Left colon (tissue), 2 donors: ENCODE results near the gene ACTR1B. TPM values are rescaled to one million over a fixed set of nuclear protein-coding genes. Genes with fewer than 3 reads are reported as not detected.
"Not testable (repeated sequence)": the region's sequence is repeated elsewhere in the genome, so short reads cannot be mapped to it uniquely, and the experiment has no call there.

Source experiments
- ATAC-seq: fragments of 200-7000 bp; cut with Tn5 transposase; one replicate; pipeline ENCODE4 v1.9.1; 2020; ENCODE audit warnings: mild to moderate bottlenecking, moderate library complexity
- DNase-seq, 2 donors: peaks; one replicate each; pipeline ENCODE4 v3.0.0-alpha.2; 2020
- intact Hi-C, 2 donors: fragments of 100-400 bp; cut with DNase I in 1 of 2; cut with micrococcal nuclease in 1 of 2; formaldehyde crosslinking; loops; one replicate each; pipeline versions ENCODE4 v1.11.2 to v1.14.0; 2022; cut with DNase I, micrococcal nuclease
- long read RNA-seq: library from polyadenylated mRNA; unstranded; transcript quantifications from one replicate; pipeline ENCODE4 v2.0.0, GENCODE V29; 2021
- total RNA-seq, 2 donors: library from RNA; stranded (reverse); fragmentation: NEBNext Ultra II Directional; extraction: Animal tissue kit (Norgen Biotek cat#: 25700); gene quantifications; one replicate each; pipeline ENCODE4 v1.2.1, GENCODE V29; 2021
- donor health status: DM: no; HTN: no; CAD: no.
- donor health status: DM: yes; HTN: yes; CAD: no.

Gene ACTR1B
- total RNA-seq: 10 to 100 TPM; 67.4 to 79.2 TPM
- long read RNA-seq, transcript ACTR1B-201 (11 exons, 2,243 nt): major isoform, 33 of 53 reads
- long read RNA-seq, partial matches to known transcripts: 16 of 53 reads
- long read RNA-seq, other reads (novel, unspliced or antisense): 4 of 53 reads

DNA sequence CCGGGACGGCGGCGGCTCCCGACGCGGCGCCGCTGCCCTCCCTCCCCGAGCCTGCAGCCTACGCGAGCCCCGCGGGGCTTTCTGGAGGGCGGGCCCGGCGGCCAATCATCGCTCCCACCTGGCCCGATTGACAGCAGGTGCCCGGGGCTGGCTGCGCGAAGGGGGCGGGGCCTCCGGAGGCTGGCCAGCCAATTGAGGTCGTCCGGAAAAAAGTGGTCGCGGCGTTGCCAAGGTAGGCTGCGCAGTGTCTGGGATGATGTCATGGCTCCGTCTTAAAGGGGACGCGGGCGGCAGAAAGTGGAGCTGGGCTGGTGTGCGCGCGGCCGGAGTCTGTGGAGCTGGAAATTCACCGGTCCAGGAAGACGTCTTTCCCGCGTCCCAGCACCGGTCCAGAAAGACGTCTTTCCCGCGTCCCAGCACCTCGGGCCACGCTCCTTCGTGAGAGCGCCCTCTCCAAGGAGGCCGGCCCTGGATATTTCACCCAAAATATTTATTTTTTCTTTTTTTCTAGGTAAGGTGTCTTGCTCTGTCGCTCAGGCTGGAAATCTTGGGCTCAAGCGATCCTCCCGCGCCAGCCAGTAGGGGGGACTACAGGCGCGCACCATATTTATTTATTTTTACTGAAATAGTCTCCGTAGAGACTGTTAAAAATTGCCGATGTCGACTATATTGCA, at the start of gene ACTR1B:
Gene ACTR1B (minus strand): TSS at position 83 of the 674 bp plus-strand sequence. CDS start 154 bp downstream, outside the sequence.
- intact Hi-C loops: no loop called here
- ATAC-seq (peak; percentile 89), DNase-seq (peak; percentile 98)

DNA sequence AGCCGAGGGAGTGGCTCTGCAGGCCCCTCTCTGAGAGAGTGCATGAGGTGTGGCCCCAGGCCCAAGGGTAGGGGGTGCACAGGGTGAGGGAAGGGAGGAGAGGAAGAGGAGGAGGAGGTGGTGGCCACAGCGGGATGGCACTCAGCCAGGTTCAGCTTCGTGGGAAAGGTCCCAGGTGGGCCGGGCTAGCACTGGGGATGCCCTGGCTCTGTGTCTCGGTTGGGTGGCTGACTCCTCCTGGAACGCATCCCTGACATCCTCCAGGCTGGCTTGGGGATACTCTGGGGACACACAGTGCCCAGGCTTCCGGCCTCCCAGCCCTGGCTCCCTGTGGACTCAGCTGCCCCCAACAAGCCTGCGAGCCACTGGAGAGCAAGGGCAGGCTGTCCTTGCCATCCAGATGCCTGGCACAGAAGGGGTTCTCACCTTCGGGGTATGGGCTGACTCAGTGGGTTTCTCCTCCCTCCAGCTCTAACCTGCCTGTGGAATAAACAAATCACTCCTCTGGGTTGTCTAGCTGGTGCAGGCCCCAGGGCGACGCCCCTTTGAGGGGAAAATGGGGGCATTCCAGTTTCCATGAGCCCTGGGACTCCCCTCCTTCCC, 49.0 kb upstream of the ACTR1B start:
- DNase-seq (no peak), ATAC-seq (no peak)
- intact Hi-C loops: no loop called here

DNA sequence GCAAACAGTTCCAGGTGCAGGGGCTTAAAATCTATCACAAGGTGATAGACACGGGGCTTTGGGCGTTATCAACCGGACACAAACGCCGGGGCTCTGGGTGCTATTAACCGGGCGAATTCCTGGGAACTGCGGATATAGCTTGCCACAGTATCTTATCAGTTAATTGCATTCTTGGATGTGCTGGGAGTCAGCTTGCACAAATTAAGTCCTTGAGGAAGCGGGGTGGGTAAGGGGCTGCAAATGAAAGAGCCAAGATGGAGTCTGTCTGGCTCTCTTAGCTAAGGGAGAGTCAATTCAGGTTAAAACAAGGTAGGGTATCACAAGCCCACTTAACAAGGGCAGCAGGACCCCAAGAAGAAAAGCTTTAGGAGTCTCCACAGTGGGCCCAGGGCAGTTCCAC, 48.3 kb upstream of the ACTR1B start:
- intact Hi-C loops, DNase-seq: not testable (repeated sequence)

DNA sequence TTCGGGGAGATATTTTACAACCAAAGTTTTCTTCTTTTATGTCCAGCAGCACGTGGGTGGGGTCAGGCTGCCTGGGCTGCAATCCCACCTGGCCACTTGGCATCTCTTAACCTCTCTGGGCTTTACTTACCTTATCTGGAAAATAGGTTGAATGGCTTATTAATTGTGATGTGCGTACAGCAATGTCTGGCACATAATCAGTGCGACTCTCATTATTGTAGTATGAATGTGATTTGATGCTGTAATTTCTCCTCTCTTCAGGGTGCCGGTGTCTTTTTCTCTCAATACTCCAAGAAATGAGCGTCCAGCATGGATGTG, 47.5 kb upstream of the ACTR1B start:
- ATAC-seq: no peak
- no peak for DNase-seq
- intact Hi-C loops: no loop called here

More for the DNA sequence above, 48.3 kb upstream of the ACTR1B start:
- ATAC-seq: not testable (repeated sequence)

DNA sequence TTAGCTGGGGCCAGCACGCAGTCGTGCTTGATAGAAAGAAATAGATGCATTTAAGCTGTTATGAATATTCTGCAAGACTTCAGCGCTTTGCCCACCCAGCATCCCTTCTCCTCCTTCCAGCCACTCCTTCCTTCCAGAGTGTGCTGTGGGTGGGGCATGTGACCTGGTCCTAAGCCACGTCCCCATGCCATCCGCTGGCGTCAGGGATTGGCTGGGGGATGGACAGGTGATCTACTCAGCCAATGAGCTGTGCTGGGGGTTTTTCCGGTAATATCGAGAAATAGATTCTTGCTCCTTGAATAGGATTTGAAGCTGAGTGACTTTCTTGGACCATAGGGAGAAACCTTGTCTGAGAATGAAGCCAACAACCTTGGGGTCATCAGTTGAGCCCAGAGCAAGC, 44.8 kb upstream of the ACTR1B start:
- intact Hi-C loops: no loop called here
- ATAC-seq (no peak), DNase-seq (no peak)

DNA sequence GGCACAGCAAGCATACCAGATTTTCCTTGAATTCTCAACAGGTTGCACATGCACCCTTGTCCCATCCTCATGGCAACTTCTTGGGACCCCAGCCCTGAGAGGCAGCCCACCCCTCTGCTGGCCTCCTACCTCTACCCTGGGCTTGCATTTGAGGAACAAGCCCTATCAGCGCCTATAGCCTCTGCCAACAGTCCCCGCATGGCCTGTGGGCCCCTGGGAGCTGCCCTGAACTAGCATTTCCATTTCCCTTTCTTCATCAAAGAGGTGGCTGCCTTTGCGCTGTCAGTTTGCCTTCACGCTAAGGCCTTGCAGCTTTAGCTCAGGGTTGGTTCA, 44.2 kb upstream of the ACTR1B start:
- no peak for ATAC-seq
- no peak for DNase-seq
- intact Hi-C loops: no loop called here

DNA sequence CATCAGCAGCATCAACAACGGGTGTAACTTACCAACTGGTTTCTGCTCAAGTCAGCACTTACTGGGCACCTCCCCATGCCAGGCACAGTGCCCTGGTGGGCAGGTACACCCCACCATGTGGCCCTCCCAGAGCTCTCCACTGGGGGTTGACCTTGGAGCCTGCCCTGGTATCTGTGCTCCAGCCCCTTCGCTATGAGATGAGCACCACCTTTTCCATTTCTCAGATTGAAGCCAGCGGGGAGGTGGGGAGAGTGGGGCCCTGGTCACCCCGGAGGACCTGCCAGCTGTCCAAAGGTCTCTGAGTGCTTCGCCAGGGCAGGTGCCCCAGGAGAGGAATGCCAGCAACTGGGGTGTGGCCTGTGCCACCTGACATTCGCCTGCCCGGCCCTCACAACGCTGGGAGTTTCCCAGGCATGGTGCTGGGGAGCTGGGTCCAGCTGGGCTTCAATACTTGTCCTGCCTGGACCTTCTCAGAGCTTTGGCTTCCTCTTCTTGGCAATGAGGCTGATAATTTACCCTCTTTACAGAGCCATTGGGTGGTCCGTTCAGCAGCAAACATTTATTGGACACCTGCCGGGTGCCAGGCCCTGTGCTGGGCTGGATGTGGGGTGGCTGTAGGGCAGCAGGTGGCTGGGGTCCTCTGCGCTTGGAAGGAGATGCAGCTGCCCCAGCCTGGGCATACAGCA, 43.7 kb upstream of the ACTR1B start:
- ATAC-seq (peak; percentile 97), DNase-seq (peak; percentile 61 to 78)
- intact Hi-C loops: no loop called here

DNA sequence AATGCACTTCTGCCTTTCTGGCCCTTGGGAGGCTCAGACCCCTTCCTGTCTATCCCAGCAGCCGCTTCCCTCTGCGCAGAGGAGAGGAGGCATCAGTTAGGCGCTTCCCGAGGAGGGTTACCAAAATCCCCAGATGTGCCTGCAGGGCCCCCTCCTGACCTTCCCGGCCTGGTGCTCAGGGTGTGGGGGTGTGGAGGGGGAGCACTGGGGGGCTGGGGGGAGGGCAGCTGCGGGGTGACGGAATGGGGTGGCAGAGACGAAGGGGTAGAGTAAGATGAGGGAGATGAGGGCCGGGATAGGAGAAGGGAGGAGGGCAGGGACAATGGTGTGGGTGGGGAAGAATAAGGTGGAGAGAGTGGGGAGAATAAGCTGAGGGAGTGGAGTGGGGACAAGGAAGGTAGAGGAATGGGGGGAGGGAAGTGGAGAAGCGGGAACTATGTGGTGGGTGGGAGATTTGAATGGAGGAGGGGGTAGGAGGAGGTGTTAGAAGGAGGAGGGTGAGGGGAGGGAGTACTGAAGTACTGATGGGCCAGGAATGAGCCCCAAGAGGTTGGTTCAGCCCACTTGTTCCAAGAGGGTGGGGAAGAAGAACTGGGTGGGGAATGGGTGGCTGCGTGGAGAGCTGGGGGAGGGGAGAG, 43.0 kb upstream of the ACTR1B start:
- intact Hi-C loops: no loop called here
- DNase-seq (no peak), ATAC-seq (no peak)

DNA sequence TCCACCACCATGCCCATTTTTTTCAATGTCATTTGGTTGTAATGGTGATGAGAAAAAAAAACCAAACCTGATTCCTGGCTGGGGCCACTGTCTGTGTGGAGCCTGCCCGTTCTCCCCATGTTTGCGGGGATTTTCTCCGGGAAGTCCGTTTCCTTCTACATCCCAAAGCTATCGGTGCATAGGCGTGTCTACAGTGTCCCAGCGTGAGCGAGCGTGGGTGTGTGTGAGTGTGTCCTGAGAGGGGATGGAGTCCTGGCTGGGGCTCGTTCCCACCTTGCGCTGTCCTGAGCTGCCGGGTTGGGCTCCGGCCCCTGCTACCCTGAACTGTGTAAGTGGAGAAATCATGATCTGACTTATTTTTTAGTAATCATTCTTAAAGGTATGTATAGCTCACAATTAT, 42.3 kb upstream of the ACTR1B start:
- no peak for ATAC-seq

DNA sequence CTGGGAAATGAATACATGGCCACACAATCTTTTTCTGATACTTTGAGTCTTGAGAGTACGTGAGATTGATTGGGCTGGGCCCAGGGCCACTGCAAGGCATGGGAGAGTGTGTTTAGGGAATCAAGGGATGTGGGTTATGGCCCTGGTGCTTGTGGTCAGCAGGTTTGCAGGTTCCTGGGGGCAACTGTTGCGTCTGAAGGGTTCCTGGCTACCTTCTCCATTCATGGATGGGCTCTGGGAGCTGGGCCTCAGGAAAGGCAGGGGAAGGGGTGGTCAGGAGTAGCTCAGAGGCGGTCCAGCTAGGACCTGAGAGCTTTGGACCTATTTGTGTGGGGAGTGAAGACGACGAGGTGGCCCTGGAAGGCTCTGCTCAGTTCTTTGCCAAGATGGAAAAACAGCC, 41.1 kb upstream of the ACTR1B start:
- no peak for DNase-seq
- intact Hi-C loops: loop anchor here in 1 of 2 donors (5.0 kb wide), 1 partner anchor 682 kb away; no protein-coding TSS in a partner anchor
- no peak for ATAC-seq

More for the DNA sequence above, 42.3 kb upstream of the ACTR1B start:
- intact Hi-C loops: no loop called here
- no peak for DNase-seq

DNA sequence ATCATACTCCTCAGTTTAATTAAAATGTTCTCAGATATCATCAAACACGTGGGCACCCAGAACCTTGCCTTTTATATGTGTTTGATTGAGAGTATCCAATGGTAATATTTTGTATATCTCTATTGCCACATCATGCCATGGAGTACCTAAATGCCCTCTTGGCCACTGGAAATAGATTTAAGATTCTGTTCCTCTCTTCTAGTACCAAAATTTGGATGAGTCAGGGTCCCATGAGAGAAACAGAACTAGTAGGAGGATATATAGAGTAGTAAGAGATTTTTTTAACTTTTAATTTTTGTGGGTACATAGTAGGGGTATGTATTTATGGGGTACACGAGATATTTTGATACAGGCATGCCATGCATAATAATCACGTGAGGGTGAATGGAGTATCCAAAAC, 39.9 kb upstream of the ACTR1B start:
- ATAC-seq (no peak), DNase-seq (no peak)
- intact Hi-C loops: loop anchor here in 1 of 2 donors (5.0 kb wide), 1 partner anchor 684 kb away; no protein-coding TSS in a partner anchor

DNA sequence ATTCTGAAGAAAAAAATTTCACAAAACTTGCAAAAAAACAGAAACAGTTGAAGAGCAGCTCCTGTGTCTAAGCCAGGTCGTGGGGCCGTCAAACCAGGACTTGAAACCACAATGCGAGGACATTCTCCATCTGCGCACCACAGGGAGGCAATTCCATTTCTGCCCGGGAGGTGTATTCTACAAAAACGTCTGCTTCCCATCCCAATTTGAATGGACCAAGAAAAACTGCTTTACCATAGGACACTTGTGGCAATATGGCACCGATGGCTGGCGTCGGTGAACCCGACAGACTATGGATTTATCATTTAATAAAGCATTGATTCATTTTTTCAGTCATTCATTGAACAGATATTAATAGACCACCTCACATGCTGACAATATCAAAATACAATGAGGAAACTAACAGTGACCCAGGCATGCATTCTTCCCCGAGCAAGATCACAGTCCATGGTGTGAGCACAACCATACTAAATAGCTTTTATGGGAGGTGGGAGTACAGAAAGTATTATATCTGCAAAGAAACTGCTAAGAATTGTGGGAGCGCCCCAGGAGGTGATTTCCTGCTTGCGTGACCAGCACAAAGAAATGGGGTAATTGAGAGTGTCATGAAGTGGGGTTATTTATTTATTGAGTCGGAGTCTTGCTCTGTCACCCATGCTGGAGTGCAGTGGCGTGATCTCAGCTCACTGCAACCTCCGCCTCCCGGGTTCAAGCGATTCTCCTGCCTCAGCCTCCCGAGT, 39.1 kb upstream of the ACTR1B start:
- DNase-seq (no peak), ATAC-seq (no peak)
- intact Hi-C loops: loop anchor here in 1 of 2 donors (5.0 kb wide), 1 partner anchor 684 kb away; no protein-coding TSS in a partner anchor

DNA sequence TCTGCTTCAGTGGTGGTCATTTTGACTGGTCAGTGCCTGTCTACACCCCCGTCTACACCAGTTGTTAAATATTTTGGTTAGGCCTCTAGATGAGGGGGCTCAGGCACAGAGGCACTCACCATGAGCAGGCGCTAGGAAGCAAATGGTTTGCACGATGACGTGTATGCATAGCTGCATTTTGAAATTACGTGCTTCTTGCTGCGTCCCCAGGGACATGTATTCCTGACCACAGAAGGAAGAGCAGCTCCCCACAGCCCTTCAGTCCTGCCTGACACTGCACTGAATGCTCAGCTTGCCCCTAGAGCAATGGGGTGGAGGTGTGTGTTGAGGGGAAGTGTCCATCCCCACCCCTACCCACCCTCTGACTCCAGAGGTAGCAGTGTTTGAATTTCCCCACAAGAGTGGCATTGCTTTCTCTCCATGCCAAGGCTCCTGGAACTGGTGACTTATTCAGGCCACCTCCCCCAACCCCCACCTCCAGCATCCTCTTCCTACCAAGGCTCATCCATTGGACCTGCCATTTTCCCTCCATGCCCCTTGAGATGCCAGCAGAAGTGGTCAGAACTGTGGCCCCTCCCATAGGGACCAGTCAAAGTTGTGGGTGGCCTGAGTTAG, 38.1 kb upstream of the ACTR1B start:
- ATAC-seq: no peak
- DNase-seq: no peak
- intact Hi-C loops: loop anchor here in 1 of 2 donors (5.0 kb wide), 1 partner anchor 685 kb away; no protein-coding TSS in a partner anchor

DNA sequence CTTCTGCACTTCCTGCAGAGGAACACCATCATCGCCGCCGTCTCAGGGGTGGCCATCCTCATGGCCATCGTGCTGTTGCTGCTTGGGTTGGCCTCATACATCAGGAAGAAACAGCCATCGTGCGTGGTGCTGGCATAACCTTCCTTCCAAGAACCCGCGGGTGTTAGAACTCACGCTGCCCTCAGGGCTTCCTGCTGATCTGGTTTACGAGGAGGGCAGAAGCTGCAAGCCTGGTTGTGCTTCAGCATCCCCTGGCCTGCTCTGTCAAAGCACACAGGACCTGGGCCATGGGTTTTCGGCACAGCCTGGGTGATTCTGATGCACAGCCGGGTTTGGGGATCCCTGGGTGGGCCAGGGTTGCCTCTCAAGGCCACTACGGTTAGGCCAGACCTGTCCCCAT, 37.3 kb upstream of the ACTR1B start:
- no peak for DNase-seq
- intact Hi-C loops: loop anchor here in 1 of 2 donors (5.0 kb wide), 1 partner anchor 686 kb away; no protein-coding TSS in a partner anchor
- ATAC-seq: no peak

DNA sequence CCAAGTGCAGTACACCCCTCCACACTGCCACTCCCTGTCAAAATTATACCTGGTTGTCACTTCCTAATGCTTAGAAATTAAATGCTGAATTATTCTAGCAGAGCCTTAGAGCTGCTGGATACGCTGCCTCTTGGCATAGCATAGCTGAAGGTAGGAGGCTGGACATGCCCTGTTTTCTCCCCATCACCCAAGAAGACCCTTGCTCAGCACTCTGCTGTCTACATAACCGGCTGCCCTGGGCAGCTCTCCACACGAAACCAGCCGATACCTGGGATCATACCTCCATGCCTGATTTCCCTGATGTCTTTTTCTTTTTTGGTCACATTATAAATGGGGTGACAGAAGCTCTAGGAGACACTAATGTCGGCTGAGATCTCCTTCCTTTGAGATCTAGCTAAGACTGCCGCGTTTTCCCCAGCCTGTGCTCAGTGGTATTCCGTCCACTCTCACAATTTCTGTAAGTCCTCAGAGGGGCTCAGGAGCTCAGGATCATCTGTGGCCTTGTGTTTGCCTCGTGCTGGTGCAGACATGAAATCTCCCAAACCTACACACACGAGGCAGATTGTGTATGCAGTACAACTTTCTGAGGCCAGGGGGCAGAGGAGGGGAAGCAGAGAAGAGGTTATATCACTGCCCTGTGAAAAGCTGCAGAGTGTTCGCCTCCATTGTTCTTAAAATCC, 36.1 kb upstream of the ACTR1B start:
- peak in 1 of 2 donors; percentile 71 for DNase-seq
- intact Hi-C loops: loop anchor here in 1 of 2 donors (5.0 to 10.0 kb wide), 2 partner anchors 687 to 1635 kb away; no protein-coding TSS in a partner anchor
- ATAC-seq: peak; percentile 82

DNA sequence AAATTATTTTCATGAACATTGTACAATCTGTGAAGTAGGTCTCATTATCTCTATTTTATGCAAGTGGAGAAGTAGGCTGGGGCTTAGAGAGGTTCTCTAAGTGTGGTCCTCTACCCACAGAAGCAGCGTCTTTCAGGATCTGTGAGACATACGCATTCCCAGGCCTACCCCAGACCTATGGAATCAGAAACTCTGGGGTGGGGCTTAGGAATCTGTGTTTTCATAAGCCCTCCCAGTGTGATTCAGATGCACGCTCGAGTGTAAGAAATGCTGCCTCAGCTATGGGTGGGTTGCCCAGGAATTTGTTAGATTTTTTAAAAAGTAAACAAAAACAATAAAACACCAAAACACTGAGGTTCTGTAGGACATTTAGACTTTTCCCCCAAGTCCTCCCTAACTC, 34.7 kb upstream of the ACTR1B start:
- no peak for ATAC-seq
- no peak for DNase-seq
- intact Hi-C loops: loop anchor here in 1 of 2 donors (10.0 kb wide), 1 partner anchor 1634 kb away; no protein-coding TSS in a partner anchor
